Ureter (tissue), 1 donor: Measurements from ENCODE around the gene GPRIN3. TPM values are rescaled to one million over a fixed set of nuclear protein-coding genes. Genes with fewer than 3 reads are reported as not detected.
"Not testable (repeated sequence)": the region's sequence is repeated elsewhere in the genome, so short reads cannot be mapped to it uniquely, and the experiment has no call there.

Experiments used
- DNase-seq: peaks from one replicate; pipeline ENCODE4 v3.0.0-alpha.2; 2020; ENCODE audit warnings: low spot score
- total RNA-seq: library from RNA; stranded (reverse); gene quantifications from one replicate; pipeline ENCODE4 v1.2.4, GENCODE V29; 2023
- donor health status: DM: yes; HTN: yes; CAD: no.

The GPRIN3 gene
- total RNA-seq, 1 donor from 2014 or later, result 3.5 TPM

DNA sequence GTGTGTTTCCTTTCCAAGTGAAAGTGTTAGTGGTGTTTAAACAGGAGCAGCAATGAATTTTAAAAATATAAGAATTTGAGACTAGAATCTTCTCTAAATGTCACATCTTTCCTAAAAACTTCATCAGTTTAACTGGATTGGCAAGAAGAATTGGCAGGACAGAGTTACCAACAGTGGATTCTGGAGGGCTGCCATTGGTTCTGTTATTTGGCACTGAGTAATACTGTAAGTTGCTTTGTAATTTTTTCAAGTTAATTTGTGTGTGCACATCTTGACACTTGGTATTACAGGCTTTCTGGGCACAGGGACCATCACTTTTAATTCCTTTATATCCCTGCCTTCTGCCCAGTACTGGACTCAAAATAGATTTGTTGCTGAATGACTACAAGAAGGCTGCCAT, 4.5 kb upstream of the GPRIN3 start:
- no peak for DNase-seq

DNA sequence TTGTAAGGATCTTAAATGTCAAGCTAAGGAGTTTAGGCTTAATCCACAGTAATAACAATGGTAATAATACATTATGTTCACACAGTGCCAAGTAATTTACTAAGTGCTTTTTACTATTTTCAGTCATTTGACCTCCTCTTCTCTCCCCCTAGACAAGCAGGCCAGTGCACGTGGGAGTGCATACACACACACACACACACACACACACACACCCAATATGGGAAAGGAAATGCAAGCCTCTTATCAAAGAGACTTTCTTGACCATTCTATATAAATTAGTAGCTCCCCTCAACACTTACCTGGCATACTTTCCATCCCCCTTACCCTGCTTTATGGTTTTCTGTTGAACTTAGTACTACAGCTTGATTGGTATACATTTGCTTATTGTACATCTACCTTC, 3.8 kb upstream of the GPRIN3 start:
- no peak for DNase-seq

DNA sequence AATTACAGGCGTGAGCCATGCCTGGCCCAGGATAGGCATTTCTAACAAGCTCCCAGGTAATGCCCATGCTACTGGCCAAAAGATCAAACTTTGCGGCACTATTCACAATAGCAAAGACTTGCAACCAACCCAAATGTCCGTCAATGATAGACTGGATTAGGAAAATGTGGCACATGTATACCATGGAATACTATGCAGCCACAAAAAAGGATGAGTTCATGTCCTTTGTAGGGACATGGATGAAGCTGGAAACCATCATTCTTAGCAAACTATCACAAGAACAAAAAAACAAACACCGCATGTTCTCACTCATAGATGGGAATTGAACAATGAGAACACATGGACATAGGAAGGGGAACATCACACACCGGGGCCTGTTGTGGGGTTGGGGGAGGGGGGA, 1.6 kb upstream of the GPRIN3 start:
- not testable (repeated sequence) for DNase-seq

DNA sequence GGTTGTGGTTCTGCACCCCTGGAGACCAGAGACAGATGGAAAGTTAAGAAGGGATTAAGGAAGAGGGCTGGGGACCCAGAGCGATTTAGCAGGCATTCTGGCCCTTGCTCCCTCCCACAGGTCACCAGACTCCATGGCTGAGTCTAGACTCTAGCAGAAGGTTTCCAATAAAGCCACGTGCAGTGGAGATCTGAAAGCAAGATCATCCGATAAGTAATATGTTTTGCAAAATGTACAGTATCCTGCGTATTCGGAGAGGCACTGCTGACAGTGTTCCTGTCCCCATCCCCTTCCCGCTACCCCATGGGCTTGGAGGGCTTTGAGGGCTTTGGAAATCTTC, 531 bp upstream of the GPRIN3 start:
- no peak for DNase-seq

DNA sequence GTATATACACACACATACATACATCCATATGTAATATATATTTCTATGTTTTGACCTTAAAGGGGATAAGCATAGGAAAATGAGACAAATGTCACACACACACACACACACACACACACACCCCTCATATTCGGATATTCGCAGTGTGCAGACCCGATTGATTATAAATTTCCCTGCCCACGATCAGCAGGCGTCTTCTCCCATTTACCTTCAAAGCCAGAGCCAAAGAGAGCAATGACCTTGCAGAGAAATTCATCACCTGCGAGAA, 488 bp downstream of the GPRIN3 start:
- no peak for DNase-seq

DNA sequence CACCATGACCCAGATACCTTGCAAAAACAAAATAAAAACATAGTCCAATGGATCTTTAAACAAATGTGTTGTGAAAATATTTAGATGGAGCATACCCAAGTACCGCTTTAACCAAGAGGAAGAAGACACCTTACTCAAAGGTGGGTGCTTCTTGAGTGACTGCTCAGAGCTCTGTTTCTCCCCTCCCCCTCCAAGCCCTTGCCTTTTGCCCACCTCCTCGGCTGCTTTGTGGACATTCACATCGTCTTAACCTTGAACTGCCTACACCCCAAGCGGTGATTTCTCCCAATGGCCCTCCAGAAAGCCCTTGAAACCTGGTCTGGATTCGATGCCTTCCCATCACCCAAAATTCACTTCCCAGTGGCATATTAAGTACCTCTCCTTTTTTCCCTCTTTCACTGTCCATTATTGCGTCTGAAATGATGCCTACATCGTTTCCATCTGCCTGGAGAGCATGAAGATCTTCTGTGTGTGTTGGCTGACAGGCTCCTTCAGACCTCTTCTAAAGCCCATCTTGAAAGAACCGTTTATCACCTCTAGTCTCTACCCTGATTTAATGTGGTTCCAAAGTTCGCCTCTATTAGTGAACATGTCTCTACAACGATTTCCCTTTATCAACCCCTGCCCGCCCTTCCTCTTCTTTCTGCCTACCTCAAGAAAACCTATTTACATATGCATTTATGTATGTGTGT, 968 bp downstream of the GPRIN3 start:
- no peak for DNase-seq

DNA sequence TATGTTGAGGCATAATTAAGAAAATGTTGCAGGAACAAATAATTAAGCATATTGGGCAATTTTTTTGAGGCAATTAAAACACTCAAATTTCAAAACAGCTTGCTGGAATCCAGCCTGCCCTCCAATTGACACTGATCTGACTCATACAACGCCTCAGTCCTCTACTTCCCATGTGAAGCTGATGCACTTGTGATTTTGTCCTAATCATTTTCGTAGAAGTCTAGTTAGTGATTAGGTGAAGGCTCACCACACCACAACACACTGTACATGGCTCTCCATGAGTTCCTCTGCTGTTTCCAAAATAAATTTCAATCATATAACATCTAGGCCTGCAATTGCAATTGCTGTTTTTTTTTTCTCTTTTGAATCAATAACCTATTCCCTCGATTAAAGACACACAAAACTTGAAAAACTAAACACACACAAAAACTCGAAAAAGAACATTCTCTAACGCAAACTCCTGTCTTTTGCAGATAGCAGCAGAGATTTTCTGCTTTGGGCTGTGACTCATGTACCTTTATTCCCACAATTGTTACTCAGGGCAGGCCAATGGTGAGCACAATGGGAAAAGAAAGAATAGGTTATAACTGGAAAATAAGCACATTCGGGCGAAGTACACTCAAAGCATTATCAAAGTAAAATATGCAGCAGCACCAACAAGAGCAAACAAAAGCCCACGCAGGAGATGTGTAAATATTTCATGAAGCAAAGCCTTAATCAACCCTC, 1.7 kb downstream of the GPRIN3 start:
- no peak for DNase-seq

DNA sequence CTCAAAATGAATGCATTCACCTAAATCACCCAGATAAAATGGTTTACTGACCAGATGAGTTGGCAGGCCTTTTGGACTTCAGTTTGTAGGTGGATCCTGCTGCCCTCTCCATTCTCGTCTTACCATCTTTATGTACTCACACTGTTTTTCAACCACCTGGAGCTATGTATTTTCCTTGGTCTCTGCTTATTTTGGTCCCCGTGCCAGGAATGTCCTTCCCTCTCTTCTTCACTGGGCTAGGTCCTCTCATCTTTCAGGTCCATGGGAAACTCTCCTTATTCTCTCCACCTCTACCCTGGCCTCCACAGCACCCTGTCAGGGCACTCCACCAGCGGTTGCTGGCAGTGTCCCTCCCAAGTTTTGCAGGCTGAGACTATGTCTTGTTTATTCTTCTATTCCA, 2.6 kb downstream of the GPRIN3 start:
- DNase-seq, result no peak

DNA sequence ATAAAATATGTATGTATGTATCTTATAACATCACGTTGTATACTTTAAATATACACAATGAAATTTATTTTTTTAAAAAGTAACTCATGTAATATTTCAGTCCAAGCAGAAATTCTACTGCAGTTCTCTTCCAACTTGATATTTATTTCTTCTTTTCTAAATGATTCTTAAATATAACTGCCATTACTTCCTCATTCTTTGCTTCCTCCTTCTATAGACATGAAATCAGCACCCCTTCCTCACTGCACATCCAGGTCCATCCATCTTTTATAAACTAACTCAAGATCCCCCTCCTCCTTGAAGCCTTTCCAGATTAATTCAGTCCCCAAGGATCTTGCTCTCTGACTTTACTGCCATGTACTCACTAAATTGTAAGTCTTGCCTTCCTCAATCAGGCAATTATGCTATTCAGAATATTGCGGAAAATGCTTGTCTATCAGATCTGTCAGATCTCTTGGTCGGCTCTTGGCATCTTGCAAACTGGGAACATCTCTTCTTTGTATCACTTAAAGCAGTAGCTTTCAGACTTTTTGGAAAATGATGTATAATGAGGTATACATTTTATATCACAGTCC, 3.7 kb downstream of the GPRIN3 start:
- DNase-seq, result no peak

DNA sequence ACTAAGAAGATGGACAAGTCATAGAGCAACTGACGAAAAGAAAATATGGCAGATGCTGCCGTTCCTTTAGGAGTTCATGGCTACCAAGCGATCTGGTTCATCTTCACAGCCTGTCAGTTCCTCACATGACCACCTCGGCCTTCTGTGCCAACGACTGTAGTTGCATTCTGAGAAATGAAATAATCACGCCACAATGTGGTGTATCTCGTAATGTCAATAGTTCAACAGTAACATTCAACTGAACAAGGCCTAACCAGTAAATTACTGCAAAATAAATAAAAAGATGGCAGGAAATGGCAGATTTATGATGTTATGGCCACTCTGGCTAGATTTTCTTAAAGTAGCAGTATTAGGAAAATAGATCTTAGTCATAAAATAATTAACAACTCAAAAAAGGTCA, 4.4 kb downstream of the GPRIN3 start:
- no peak for DNase-seq

DNA sequence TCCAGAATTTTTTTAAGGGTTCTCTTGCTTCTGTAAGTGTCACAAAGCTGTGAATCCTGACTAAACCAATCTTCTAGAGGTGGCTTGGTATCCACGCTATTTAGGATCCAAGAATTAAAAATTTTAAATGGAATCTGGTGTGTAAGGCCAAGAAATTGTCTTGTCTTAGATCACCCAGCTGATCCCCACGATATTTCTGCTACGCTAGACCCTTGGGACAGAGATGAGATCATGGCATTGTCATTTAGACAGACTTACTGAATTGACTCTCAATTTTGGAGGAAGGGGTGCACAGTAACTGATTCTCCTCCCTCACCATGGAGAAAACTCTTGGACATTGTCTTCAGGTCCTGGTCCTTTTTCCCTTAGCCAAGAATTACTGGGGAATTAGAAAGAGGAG, 5.7 kb downstream of the GPRIN3 start:
- DNase-seq, result no peak

DNA sequence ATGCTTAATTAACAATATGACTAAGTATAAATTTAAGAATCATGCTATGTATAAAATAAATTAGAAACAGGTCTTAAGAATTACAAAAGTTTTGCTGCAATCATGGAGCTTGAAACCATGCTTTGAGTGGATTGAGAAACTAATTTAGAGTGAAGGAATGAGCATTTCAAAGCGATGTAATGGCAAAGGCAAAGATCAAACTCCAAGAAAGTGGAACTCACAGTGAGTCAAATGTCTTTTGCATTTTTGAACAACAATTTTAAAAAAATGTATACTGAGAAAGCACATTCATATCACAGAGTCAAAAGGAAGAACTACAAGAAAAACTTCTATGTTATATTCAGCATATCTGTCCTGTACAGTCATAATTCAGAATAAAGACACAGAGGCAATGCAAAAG, 6.6 kb downstream of the GPRIN3 start:
- no peak for DNase-seq

DNA sequence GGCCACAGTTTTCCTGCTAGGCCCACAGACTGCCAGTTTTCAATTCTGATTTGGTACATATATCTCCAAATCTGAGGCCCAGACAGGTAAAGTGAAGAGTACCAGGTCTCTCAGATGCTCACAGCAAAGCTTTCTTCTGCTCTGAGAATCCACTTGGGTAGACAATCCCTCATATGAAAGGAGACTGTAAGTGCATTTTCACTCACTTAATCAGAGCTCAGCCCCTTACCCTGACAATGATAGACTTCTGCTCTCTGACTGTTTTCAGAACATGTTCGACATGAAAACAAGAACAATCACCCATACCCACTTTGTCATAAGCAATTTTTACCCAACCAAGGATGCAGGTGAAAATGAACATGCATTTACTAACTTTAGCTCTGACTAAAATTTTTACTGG, 7.1 kb downstream of the GPRIN3 start:
- DNase-seq, result no peak

DNA sequence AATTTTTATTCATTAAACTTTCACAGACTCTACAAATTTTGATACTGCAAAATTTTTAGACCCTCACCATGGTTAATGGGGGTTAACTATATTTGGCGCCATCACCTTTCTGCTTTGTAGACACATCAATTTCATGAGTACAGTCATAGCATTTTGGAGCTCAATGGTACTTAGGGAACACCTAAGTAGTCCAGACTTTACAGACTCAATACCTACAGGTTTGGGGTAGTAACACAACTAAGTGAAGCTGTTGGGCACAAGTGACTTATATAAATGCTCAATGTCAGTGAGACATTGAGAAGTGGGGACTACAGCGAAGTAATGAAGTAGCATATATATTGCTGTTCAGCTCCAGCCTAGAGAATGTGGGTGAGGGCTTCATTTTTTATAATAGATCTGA, 7.5 kb downstream of the GPRIN3 start:
- DNase-seq, result no peak

DNA sequence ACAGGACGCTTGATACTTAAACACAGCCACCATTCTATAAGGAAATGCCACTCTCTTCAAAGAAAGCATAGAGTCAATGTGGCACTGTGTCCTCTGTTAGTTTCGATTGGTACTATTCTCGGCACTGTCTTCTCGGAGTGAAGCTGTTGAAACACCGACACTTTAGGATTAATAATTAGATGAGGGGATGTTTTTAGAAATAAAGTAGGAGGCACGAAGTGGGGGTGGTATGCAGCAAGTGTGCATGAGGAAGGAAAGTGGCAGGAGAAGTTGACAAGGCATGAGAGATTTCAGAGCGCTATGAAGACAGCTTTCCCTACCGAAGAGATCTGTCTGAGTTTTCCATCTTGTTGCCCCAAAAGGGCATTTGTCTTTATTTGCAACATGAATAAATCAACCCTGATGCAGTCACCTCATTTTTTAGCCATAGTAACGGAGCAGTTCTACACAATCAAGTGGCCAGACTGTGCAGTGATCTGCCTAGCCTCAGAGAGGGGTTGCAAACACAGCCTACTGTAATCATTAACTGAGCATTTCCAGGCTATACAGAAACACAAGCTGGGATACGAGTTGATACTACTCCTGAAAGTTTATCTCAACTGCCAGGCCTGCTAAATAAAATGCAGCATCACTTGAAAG, 8.3 kb downstream of the GPRIN3 start:
- no peak for DNase-seq

DNA sequence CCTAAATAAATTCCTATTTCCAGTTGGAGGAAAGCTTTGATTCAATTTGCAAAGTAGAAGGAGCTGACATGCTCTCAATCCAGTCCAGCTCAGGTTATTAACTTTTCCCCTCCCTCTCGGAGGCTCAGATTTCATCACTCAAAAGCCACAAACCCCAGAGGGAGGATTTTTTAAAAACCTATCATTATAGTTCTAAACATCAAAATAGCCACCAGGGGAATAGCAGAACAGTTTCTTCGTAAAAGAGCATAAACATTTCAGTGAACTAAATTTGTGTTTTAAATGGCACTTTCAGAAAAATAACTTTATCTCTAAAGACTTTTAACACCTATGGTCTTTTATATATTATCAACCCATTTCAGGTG, 8.8 kb downstream of the GPRIN3 start:
- no peak for DNase-seq

DNA sequence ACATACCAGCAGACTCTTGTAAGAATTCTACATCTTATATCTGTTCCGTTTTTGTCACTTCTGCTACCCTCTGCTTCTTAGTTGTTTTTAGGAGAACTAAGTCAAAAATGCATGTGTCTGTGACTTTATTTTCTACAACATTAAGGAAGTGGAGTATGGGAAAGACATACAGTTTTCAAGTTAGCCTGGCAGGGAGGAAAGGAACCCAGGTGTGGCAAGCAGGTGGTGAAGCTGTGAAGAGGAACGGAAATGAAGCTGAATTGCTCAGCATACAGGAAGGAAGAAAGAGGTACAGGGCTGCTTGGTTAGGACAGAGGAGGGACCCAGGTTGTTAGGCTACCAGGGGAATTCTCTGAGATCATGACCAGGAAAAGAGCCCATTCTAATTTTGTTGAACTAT, 9.4 kb downstream of the GPRIN3 start:
- no peak for DNase-seq

DNA sequence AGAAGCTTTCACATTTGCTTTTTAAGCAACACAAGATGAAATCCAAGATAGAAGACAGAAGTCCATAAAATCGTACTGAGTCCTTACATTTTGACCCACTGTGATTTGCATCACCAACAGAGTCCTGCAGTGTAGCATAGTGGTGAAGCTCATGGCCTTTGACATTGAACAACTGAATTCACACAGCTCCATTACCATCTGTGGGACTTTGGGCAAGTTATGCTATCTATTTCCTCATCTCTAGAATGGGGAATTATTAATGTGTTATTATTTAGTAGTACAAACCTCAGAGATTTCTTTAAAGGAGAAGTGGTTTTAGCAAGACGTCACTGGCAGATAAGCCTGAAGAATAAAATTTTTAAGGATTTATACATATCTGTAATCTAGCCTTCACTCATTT, 10.7 kb downstream of the GPRIN3 start:
- DNase-seq, result no peak

DNA sequence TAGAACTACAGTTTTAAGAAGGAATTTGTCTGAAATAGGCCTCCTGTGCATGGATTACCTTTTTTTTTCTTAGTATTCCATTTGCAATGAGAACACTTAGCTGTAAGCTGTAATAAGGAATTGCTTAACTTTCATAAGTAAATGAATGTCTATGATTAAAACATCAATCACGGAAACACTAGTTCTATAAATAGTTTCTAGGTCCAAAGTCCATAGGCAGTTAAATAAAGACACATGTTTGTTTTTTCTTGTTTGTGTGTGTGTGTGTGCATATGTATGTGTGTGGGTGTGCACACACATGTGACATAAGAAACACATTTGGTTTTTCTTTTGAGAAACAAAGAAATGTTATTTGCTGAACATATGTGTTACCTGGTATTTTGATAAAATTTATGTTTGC, 11.2 kb downstream of the GPRIN3 start:
- DNase-seq, result no peak

DNA sequence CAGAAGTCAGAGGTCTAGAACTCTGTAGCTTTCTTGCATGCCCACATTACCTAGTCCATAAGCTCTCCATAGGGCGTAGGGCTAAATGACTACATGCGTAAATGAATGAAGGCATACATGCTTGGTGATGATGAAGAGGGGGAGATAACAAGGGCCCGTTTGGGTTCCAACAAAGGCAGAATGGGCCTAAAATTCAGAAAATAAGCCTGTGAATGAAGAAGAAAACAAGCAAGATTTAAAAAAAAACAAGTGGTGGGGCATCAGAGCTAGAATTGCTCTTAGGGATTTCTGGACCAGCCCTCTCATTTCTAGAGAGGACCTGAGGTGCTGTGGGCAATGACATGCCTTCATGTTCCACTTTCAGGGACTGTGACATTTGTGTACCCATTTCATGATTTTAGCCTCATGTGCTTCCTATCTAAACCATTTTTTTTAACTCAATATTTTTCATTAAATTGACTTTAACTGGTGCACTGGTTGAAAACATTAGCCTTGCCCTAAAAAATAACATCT, 12.1 kb downstream of the GPRIN3 start:
- DNase-seq, result no peak

DNA sequence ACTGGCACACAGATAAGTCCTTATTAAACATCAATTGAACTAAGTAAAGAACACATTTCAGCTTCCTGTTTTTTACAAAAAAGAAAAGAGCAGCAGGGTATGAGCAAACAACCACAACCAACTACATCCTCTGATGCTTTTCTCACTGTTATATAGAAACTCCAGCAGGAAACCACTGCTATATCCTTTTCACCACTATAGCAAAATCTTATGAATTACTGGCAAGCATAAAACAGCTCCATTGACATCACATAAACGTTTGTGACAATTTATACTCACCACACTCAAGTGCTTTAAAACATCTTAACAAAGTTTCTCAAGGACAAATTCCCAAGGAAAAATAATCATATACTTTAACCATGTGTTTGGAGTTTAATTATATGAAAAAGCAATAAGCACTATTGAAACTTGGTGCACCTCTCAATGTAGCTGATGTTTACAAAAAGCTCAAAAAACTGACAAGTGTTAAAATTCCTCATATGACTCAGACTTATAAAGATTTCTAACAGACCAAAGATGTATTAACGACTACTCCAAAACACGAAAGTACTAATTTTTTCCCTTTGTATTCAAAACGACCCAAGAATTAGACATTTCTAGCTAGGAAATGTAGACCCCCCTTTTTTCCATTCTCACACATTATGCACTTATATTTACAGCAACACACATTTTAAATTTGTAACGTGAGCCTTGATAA, 12.9 kb downstream of the GPRIN3 start:
- DNase-seq, result no peak

DNA sequence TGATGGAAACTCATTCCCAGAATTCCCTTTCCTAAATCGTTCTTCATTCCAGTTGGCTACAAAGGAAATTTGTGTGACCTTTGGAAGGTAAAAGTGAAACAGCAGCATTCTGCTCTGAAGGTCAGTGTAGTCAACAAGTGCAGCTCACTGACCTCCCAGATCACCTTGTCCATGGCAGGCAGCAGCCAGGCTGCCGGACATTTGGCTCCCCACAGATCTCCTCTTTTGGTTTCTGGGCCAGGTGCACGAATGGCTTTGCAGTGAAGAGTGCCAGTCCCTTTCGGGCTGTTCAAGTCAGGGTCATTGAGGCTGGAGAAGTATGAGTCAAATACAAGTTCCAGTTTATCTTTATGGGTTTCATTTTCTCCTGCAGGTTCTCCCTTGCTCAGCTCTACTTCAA, 14.3 kb downstream of the GPRIN3 start:
- no peak for DNase-seq
